GM12878 (cell line): ENCODE data around the gene TTLL11. TPM values are rescaled to one million over a fixed set of nuclear protein-coding genes. Genes with fewer than 3 reads are reported as not detected.

Experiments used
- ATAC-seq: fragments of 200-7000 bp; cut with Tn5 transposase; 3 replicates; pipeline ENCODE4 v1.9.1; 2020; ENCODE audit warnings: mild to moderate bottlenecking, moderate library complexity
- Bru-seq: library from RNA; stranded (reverse); fragments of 400-500 nt; gene quantifications from one replicate; lab custom pipeline; 2021; lab: Mats Ljungman, UMichigan
- BruChase-seq, 2 experiments: library from RNA; stranded (reverse); fragments of 400-500 nt; gene quantifications; one replicate each; lab custom pipeline; 2021; lab: Mats Ljungman, UMichigan
- BruUV-seq: library from RNA; stranded (reverse); fragments of 400-500 nt; replicated peaks from 2 replicates; lab custom pipeline; 2021; lab: Mats Ljungman, UMichigan
- CTCF ChIA-PET: fragments of 300-600 bp; sonication (Branson Sonifier 250); formaldehyde crosslinking; extraction: SDS; loops from one replicate; lab custom pipeline; 2021; ENCODE audit warnings: inconsistent platforms; lab: Yijun Ruan, JAX
- POLR2A ChIA-PET: fragments of 350-600 bp; formaldehyde crosslinking; extraction: SDS; loops from one replicate; lab custom pipeline; 2021; ENCODE audit warnings: inconsistent platforms; lab: Charles Lee
- RAD21 ChIA-PET: fragments of 300-600 bp; sonication (Branson Sonifier 250); formaldehyde crosslinking; loops from one replicate; lab custom pipeline; 2023; ENCODE audit warnings: antibody characterized with exemption; ENCODE audit not compliant: unreplicated experiment; lab: Charles Lee
- SMC1A ChIA-PET: fragments of 300-600 bp; sonication (Branson Sonifier 250); formaldehyde crosslinking; loops from one replicate; lab custom pipeline; 2023; ENCODE audit not compliant: unreplicated experiment, uncharacterized antibody; lab: Charles Lee
- DNase-seq: peaks from one replicate; pipeline ENCODE4 v3.0.0-alpha.2; 2011; ENCODE audit warnings: low read depth, low spot score
- FAIRE-seq: peaks from 3 replicates; lab custom pipeline; 2011; peaks lifted over from hg19 to GRCh38; lab: Jason Lieb, UNC
- H2AFZ ChIP-seq: 2 replicates; pipeline ENCODE4 v1.6.0; 2011; ENCODE audit warnings: low read depth, low read length, control low read depth; ENCODE audit not compliant: control insufficient read depth
- H3K27ac ChIP-seq: 2 replicates; pipeline ENCODE4 v1.5.1; 2011; ENCODE audit warnings: control low read depth; ENCODE audit not compliant: control insufficient read depth, insufficient read depth
- H3K27me3 ChIP-seq, 2 experiments: replicated peaks in 1 of 2; 2 replicates each; pipeline versions ENCODE4 v1.6.0 to v1.6.1; 2011; ENCODE audit warnings: low read length in 1 of 2; ENCODE audit not compliant: control insufficient read depth in 2 of 2, insufficient read depth in 2 of 2
- H3K36me3 ChIP-seq, 2 experiments: 2 replicates each; pipeline ENCODE4 v1.5.1; 2011; ENCODE audit warnings: low read length in 1 of 2; ENCODE audit not compliant: control insufficient read depth in 2 of 2, insufficient read depth in 2 of 2
- H3K4me1 ChIP-seq: 2 replicates; pipeline ENCODE4 v1.6.1; 2011; ENCODE audit warnings: mild to moderate bottlenecking, low read length, moderate library complexity, mixed read lengths; ENCODE audit not compliant: control insufficient read depth, insufficient read depth
- H3K4me2 ChIP-seq: 2 replicates; pipeline ENCODE4 v1.6.0; 2011; ENCODE audit warnings: control low read depth; ENCODE audit not compliant: control insufficient read depth, insufficient read depth
- H3K4me3 ChIP-seq: fragments of 200-600 bp; sonication (generic); 2 replicates; pipeline ENCODE4 v1.5.1; 2016
- H3K79me2 ChIP-seq: 2 replicates; pipeline ENCODE4 v1.6.0; 2011; ENCODE audit warnings: low read length; ENCODE audit not compliant: control insufficient read depth, insufficient read depth
- H3K9ac ChIP-seq: 2 replicates; pipeline ENCODE4 v1.8.0; 2011; ENCODE audit warnings: low read length, control low read depth, mixed read lengths; ENCODE audit not compliant: control insufficient read depth, insufficient read depth
- H3K9me3 ChIP-seq: replicated peaks from 3 replicates; pipeline ENCODE4 v1.5.1; 2011; ENCODE audit warnings: mild to moderate bottlenecking, low read length; ENCODE audit not compliant: control insufficient read depth, insufficient read depth
- H4K20me1 ChIP-seq: 2 replicates; pipeline ENCODE4 v1.6.0; 2011; ENCODE audit not compliant: control insufficient read depth, insufficient read depth
- HCFC1 ChIP-seq: fragments of 150-350 bp; IDR thresholded peaks from 2 replicates; pipeline ENCODE4 v1.6.1; 2014; ENCODE audit warnings: low read length
- POLR2A ChIP-seq: IDR thresholded peaks from 2 replicates; pipeline ENCODE4 v1.6.1; 2011; ENCODE audit warnings: low read depth, mild to moderate bottlenecking, low read length
- RUNX3 ChIP-seq: IDR thresholded peaks from 2 replicates; pipeline ENCODE4 v1.6.1; 2012; ENCODE audit warnings: low read length, inconsistent platforms
- YBX1 ChIP-seq: fragments of 450-650 bp; IDR thresholded peaks from 2 replicates; pipeline ENCODE4 v1.6.1; 2016; ENCODE audit warnings: antibody characterized with exemption
- WGBS: methylation state at CpG from one replicate; pipeline ENCODE4 v1.1.6; 2016; ENCODE audit warnings: low lambda C conversion rate; ENCODE audit not compliant: insufficient replicate concordance, insufficient coverage; ENCODE audit errors: missing lambda C conversion rate; 5-methylcytosine and 5-hydroxymethylcytosine counted together
- in situ Hi-C: fragments of 300-500 bp; cut with MboI; formaldehyde crosslinking; loops from 9 replicates; pipeline ENCODE4 v1.14.3; 2018; ENCODE audit warnings: mixed read lengths
- intact Hi-C: fragments of 100-400 bp; cut with micrococcal nuclease; formaldehyde crosslinking; loops from one replicate; pipeline ENCODE4 v1.14.2; 2022; ENCODE audit not compliant: unreplicated experiment
- long read RNA-seq, 2 experiments: library from polyadenylated mRNA; unstranded; transcript quantifications; one replicate each; pipeline ENCODE4 v2.0.0, GENCODE V29; 2019 to 2020
- polyA minus RNA-seq, 3 experiments: library from RNA; depleted of rRNA, polyadenylated mRNA; stranded (reverse); fragments of >200 nt; gene quantifications; 2 replicates each; pipeline ENCODE4 v1.2.3, GENCODE V29; 2011
- polyA plus RNA-seq, 11 experiments: library from polyadenylated mRNA; depleted of rRNA in 4 of 11; unstranded in 6 of 11; stranded (reverse) in 5 of 11; fragments of >200 nt; fragmentation: Nextera tagmentation in 4 of 11; fragmentation: Illumina TruSeq in 1 of 11; extraction: Ambion mirVana in 4 of 11; extraction: Trizol in 1 of 11; gene quantifications; 1 replicate in 1 of 11; 2 replicates in 10 of 11; pipeline versions ENCODE4 v1.2.1 to v1.2.3, GENCODE V29; 2011 to 2016; ENCODE audit warnings: inconsistent platforms in 2 of 11, missing spikeins in 2 of 11, low read depth in 1 of 11
- total RNA-seq, 4 experiments: library from RNA; depleted of rRNA in 3 of 4; stranded (reverse); fragments of >200 nt in 3 of 4; fragmentation: Illumina TruSeq in 1 of 4; extraction: Trizol in 1 of 4; gene quantifications; 2 replicates each; pipeline versions ENCODE4 v1.2.1 to v1.2.3, GENCODE V29; 2013 to 2021
- TF ChIP-seq, protein P1 (sequence below): fragments of 450-650 bp; IDR thresholded peaks from 2 replicates; pipeline ENCODE4 v1.6.1; 2017; ENCODE audit warnings: mild to moderate bottlenecking, moderate library complexity
- TF ChIP-seq, protein P2 (sequence below): IDR thresholded peaks from 2 replicates; pipeline ENCODE4 v1.6.1; 2012; ENCODE audit warnings: low read length, inconsistent platforms

The TTLL11 gene, protein sequence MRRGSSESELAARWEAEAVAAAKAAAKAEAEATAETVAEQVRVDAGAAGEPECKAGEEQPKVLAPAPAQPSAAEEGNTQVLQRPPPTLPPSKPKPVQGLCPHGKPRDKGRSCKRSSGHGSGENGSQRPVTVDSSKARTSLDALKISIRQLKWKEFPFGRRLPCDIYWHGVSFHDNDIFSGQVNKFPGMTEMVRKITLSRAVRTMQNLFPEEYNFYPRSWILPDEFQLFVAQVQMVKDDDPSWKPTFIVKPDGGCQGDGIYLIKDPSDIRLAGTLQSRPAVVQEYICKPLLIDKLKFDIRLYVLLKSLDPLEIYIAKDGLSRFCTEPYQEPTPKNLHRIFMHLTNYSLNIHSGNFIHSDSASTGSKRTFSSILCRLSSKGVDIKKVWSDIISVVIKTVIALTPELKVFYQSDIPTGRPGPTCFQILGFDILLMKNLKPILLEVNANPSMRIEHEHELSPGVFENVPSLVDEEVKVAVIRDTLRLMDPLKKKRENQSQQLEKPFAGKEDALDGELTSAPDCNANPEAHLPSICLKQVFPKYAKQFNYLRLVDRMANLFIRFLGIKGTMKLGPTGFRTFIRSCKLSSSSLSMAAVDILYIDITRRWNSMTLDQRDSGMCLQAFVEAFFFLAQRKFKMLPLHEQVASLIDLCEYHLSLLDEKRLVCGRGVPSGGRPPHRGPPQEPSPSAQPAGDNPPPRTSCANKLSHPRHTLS
- 4.1 and 4.8 TPM in 2 replicates for total RNA-seq (2013; cell fraction: nucleolus; rRNA removed)
- total RNA-seq (2014; rRNA removed) = 2.5 TPM in 2 replicates
- 2.0 and 2.5 TPM in 2 replicates for total RNA-seq (2014; rRNA removed; fragmentation: Illumina TruSeq; extraction: Trizol)
- total RNA-seq (2021) = 2.9 and 3.1 TPM in 2 replicates
- polyA plus RNA-seq (2011; ENCODE audit: low read depth) = 0.96 TPM
- 2.4 and 3.3 TPM in 2 replicates for polyA plus RNA-seq (2011; rRNA removed)
- 4.2 and 4.4 TPM in 2 replicates for polyA plus RNA-seq (2011; cell fraction: cytosol; rRNA removed)
- polyA plus RNA-seq (2011; cell fraction: nucleus; rRNA removed) = 2.6 TPM in 2 replicates
- polyA plus RNA-seq (2012) = 1.4 and 1.9 TPM in 2 replicates
- polyA plus RNA-seq (2014; fragmentation: Illumina TruSeq; extraction: Trizol) = 2.9 and 3.5 TPM in 2 replicates
- polyA plus RNA-seq (2014; fragmentation: Nextera tagmentation; extraction: Ambion mirVana) = 1 to 10 TPM; 1.2 to 1.4 TPM
- 3.1 and 5.0 TPM in 2 replicates for polyA plus RNA-seq (2014; rRNA removed)
- 1 to 10 TPM; 3.0 to 3.7 TPM for polyA plus RNA-seq (2016; fragmentation: Nextera tagmentation; extraction: Ambion mirVana)
- polyA minus RNA-seq (2011; rRNA and poly(A)+ RNA removed) = 2.1 and 2.9 TPM in 2 replicates
- polyA minus RNA-seq (2011; cell fraction: cytosol; rRNA and poly(A)+ RNA removed) = 2.1 TPM in 1 of 2 replicates, not detected in the other
- polyA minus RNA-seq (2011; cell fraction: nucleus; rRNA and poly(A)+ RNA removed) = 1.8 and 2.9 TPM in 2 replicates
- Bru-seq, nascent RNA = percentile 44 among the genes with signal in this experiment
- BruChase-seq, experiment 1, labeled RNA remaining after a 6-hour chase = percentile 46 among the genes with signal in this experiment
- percentile 48 among the genes with signal in this experiment for BruChase-seq, experiment 2, labeled RNA remaining after a 2-hour chase
- long read RNA-seq, experiment 1 = 0 reads
- long read RNA-seq, experiment 2, partial matches to known transcripts = 0 of 1 reads
- long read RNA-seq, experiment 2, other reads (novel, unspliced or antisense) = 1 of 1 reads

DNA sequence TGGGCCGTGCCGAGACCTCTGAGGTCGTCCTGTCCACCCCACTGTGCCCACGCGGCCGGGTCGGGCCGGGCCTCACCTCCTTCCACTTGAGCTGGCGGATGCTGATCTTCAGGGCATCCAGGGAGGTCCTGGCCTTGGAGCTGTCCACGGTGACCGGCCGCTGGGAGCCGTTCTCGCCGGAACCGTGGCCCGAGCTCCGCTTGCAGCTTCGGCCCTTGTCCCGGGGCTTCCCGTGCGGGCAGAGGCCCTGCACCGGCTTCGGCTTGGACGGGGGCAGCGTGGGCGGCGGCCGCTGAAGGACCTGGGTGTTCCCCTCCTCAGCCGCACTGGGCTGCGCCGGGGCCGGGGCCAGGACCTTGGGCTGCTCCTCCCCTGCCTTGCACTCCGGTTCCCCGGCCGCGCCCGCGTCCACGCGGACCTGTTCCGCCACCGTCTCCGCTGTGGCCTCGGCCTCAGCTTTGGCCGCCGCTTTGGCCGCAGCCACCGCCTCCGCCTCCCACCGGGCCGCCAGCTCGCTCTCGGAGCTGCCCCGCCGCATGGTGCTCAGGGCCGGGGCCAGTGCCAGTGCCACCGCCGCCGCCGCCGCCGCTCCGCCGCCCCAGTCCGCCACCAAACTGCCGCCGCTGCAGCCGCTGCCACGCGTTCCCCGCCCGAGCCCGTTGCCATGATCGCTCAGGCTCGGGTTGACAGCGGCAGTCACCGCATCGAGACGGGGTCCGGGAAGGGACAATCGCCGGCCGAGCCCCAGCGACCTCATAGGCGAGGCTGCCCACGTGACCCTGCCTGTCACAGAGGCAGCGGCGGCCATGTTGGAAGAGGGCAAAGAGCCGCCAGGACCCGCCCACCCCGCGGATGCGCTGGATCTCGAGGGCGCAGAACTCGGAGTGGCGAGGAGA is at the start of gene TTLL11:
Gene TTLL11, minus strand, starts transcription at position 698 of the 896 bp plus-strand sequence. Its CDS starts 160 bp downstream, at position 538.
- no peaks in the 10 kb centered on the region for H3K9me3 ChIP-seq
- peak within 1 kb of the TSS; percentile 74 for H3K4me3 ChIP-seq
- peak within 1 kb of the TSS; percentile 63 for H3K9ac ChIP-seq
- CTCF ChIA-PET = interaction anchor here (1.3 kb wide), 1 partner anchor 29 kb away, joined by 3 read pairs; no protein-coding TSS in a partner anchor
- ATAC-seq (peak; percentile 95), FAIRE-seq (peak; percentile 59), DNase-seq (peak; percentile 48)
- intact Hi-C loops (no loop called here), in situ Hi-C loops (loop anchor here (10.0 kb wide), 1 partner anchor 722 kb away; no protein-coding TSS in a partner anchor)
- no peaks in the 10 kb centered on the region; the same call in none of the 2 replicates for H3K79me2 ChIP-seq
- peak within 1 kb of the TSS; percentile 79 for H2AFZ ChIP-seq
- H3K27ac ChIP-seq = no peak within 1 kb of the TSS
- no peaks in the 10 kb centered on the region for H3K36me3 ChIP-seq
- SMC1A ChIA-PET = interaction anchor here (0.8 to 0.9 kb wide), 2 partner anchors 9 to 1026 kb away, joined by 3 read pairs; no protein-coding TSS in a partner anchor
- H3K4me1 ChIP-seq = peaks cover 2% of the 10 kb centered on the region; the same call in 1 of the 2 replicates
- WGBS = 1% methylated on average over 76 of the region's 98 CpGs
- no peaks in the 10 kb centered on the region; a peak in 1 of 4 replicates for H3K27me3 ChIP-seq
- no TSS peak for BruUV-seq
- H3K4me2 ChIP-seq = peak within 1 kb of the TSS; percentile 95
- RAD21 ChIA-PET = interaction anchor here (1.2 kb wide), 1 partner anchor 258 kb away, joined by 3 read pairs; no protein-coding TSS in a partner anchor
- POLR2A ChIA-PET = interaction anchor here (0.6 kb wide), 1 partner anchor 11 kb away, joined by 3 read pairs; no protein-coding TSS in a partner anchor
- no peaks in the 10 kb centered on the region for H4K20me1 ChIP-seq
- TF ChIP-seq POLR2A = peak; percentile 83
- TF ChIP-seq RUNX3 = peak; percentile 72
- TF ChIP-seq, protein P1, sequence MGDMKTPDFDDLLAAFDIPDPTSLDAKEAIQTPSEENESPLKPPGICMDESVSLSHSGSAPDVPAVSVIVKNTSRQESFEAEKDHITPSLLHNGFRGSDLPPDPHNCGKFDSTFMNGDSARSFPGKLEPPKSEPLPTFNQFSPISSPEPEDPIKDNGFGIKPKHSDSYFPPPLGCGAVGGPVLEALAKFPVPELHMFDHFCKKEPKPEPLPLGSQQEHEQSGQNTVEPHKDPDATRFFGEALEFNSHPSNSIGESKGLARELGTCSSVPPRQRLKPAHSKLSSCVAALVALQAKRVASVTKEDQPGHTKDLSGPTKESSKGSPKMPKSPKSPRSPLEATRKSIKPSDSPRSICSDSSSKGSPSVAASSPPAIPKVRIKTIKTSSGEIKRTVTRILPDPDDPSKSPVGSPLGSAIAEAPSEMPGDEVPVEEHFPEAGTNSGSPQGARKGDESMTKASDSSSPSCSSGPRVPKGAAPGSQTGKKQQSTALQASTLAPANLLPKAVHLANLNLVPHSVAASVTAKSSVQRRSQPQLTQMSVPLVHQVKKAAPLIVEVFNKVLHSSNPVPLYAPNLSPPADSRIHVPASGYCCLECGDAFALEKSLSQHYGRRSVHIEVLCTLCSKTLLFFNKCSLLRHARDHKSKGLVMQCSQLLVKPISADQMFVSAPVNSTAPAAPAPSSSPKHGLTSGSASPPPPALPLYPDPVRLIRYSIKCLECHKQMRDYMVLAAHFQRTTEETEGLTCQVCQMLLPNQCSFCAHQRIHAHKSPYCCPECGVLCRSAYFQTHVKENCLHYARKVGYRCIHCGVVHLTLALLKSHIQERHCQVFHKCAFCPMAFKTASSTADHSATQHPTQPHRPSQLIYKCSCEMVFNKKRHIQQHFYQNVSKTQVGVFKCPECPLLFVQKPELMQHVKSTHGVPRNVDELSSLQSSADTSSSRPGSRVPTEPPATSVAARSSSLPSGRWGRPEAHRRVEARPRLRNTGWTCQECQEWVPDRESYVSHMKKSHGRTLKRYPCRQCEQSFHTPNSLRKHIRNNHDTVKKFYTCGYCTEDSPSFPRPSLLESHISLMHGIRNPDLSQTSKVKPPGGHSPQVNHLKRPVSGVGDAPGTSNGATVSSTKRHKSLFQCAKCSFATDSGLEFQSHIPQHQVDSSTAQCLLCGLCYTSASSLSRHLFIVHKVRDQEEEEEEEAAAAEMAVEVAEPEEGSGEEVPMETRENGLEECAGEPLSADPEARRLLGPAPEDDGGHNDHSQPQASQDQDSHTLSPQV = no peak
- TF ChIP-seq HCFC1 = peak; percentile 96
- TF ChIP-seq, protein P2, sequence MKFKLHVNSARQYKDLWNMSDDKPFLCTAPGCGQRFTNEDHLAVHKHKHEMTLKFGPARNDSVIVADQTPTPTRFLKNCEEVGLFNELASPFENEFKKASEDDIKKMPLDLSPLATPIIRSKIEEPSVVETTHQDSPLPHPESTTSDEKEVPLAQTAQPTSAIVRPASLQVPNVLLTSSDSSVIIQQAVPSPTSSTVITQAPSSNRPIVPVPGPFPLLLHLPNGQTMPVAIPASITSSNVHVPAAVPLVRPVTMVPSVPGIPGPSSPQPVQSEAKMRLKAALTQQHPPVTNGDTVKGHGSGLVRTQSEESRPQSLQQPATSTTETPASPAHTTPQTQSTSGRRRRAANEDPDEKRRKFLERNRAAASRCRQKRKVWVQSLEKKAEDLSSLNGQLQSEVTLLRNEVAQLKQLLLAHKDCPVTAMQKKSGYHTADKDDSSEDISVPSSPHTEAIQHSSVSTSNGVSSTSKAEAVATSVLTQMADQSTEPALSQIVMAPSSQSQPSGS = no peak
- TF ChIP-seq YBX1 = no peak
